Left ventricle myocardium superior (tissue), 1 donor: Measurements from ENCODE around the gene ARHGAP28. TPM values are rescaled to one million over a fixed set of nuclear protein-coding genes. Genes with fewer than 3 reads are reported as not detected.
"Not testable (repeated sequence)": the region's sequence is repeated elsewhere in the genome, so short reads cannot be mapped to it uniquely, and the experiment has no call there.

Experiments
- ATAC-seq: fragments of 200-7000 bp; cut with Tn5 transposase; one replicate; pipeline ENCODE4 v1.9.1; 2020; ENCODE audit warnings: mild to moderate bottlenecking, moderate library complexity
- DNase-seq: peaks from one replicate; pipeline ENCODE4 v3.0.0-alpha.2; 2020
- intact Hi-C: fragments of 100-400 bp; cut with micrococcal nuclease; formaldehyde crosslinking; loops from one replicate; pipeline ENCODE4 v1.11.0; 2022
- total RNA-seq: library from RNA; stranded (reverse); fragmentation: NEBNext Ultra II Directional; extraction: Animal tissue kit (Norgen Biotek cat#: 25700); gene quantifications from one replicate; pipeline ENCODE4 v1.2.1, GENCODE V29; 2021
- donor health status: DM: no; HTN: yes; CAD: no; lungs with severe emphysema.

ARHGAP28 gene
- total RNA-seq, 1 donor from 2014 or later: 1.4 TPM

GRCh38 chr18:6882401-6882800, 152.9 kb downstream of the ARHGAP28 start:
- no peak for DNase-seq
- no peak for ATAC-seq
- intact Hi-C loops: loop anchor here (5.0 to 10.0 kb wide), 2 partner anchors 340 to 1008 kb away; no protein-coding TSS in a partner anchor

- no peak for ATAC-seq
- no peak for DNase-seq
- intact Hi-C loops: loop anchor here (10.0 kb wide), 1 partner anchor 1010 kb away; no protein-coding TSS in a partner anchor
Measured at GRCh38 chr18:6885006-6885481, 155.5 kb downstream of the ARHGAP28 start.

- ATAC-seq: peak; percentile 72
- no peak for DNase-seq
- intact Hi-C loops: loop anchor here (10.0 kb wide), 1 partner anchor 1011 kb away; no protein-coding TSS in a partner anchor
Measured at GRCh38 chr18:6885992-6886796, 156.7 kb downstream of the ARHGAP28 start.

GRCh38 chr18:6886797-6887330, 157.3 kb downstream of the ARHGAP28 start:
- DNase-seq: no peak
- intact Hi-C loops: loop anchor here (10.0 kb wide), 1 partner anchor 1012 kb away; no protein-coding TSS in a partner anchor
- ATAC-seq: no peak

GRCh38 chr18:6891788-6892187, 162.3 kb downstream of the ARHGAP28 start:
- intact Hi-C loops: no loop called here
- ATAC-seq: no peak

GRCh38 chr18:6901286-6901926, 171.9 kb downstream of the ARHGAP28 start:
- ATAC-seq: no peak
- intact Hi-C loops: no loop called here
- no peak for DNase-seq

More at GRCh38 chr18:6891788-6892187, 162.3 kb downstream of the ARHGAP28 start:
- no peak for DNase-seq

- intact Hi-C loops: no loop called here
- DNase-seq (no peak), ATAC-seq (no peak)
Measured at GRCh38 chr18:6917072-6917471, 187.6 kb downstream of the ARHGAP28 start.

- no peak for DNase-seq
- peak; percentile 25 for ATAC-seq
- intact Hi-C loops: no loop called here
Measured at GRCh38 chr18:6920099-6920955, 190.8 kb downstream of the ARHGAP28 start.

- DNase-seq (no peak), ATAC-seq (no peak)
- intact Hi-C loops: no loop called here
Measured at GRCh38 chr18:6921571-6921970, 192.1 kb downstream of the ARHGAP28 start.

GRCh38 chr18:6923220-6923619, 193.7 kb downstream of the ARHGAP28 start:
- no peak for ATAC-seq
- no peak for DNase-seq
- intact Hi-C loops: no loop called here

- ATAC-seq: no peak
- DNase-seq: no peak
- intact Hi-C loops: no loop called here
Measured at GRCh38 chr18:6927153-6927552, 197.6 kb downstream of the ARHGAP28 start.

- DNase-seq: no peak
- ATAC-seq: no peak
- intact Hi-C loops: no loop called here
Measured at GRCh38 chr18:6928359-6928758, 198.8 kb downstream of the ARHGAP28 start.

GRCh38 chr18:6929370-6930102, 200.0 kb downstream of the ARHGAP28 start:
- ATAC-seq (no peak), DNase-seq (no peak)
- intact Hi-C loops: no loop called here

GRCh38 chr18:6934859-6935258, 205.3 kb downstream of the ARHGAP28 start:
- ATAC-seq: no peak
- intact Hi-C loops: no loop called here
- DNase-seq: no peak

- intact Hi-C loops: no loop called here
- DNase-seq (no peak), ATAC-seq (no peak)
Measured at GRCh38 chr18:6938003-6938402, 208.5 kb downstream of the ARHGAP28 start.

GRCh38 chr18:6938403-6938802, 208.9 kb downstream of the ARHGAP28 start:
- intact Hi-C loops, DNase-seq, ATAC-seq: not testable (repeated sequence)

GRCh38 chr18:6939972-6940371, 210.5 kb downstream of the ARHGAP28 start:
- DNase-seq: no peak
- ATAC-seq: no peak
- intact Hi-C loops: no loop called here

- DNase-seq (no peak), ATAC-seq (no peak)
- intact Hi-C loops: no loop called here
Measured at GRCh38 chr18:6940451-6940850, 210.9 kb downstream of the ARHGAP28 start.
